Activated CD4-positive, alpha-beta memory T cell treated with anti-CD3 and anti-CD28 coated beads for 36 hours (primary cell): ENCODE measurements around the gene ELOA. TPM values are rescaled to one million over a fixed set of nuclear protein-coding genes. Genes with fewer than 3 reads are reported as not detected.
"Not testable (repeated sequence)": the region's sequence is repeated elsewhere in the genome, so short reads cannot be mapped to it uniquely, and the experiment has no call there.

Experiments
- CTCF ChIA-PET: fragments of 350-600 bp; sonication (Branson Sonifier 250); formaldehyde crosslinking; loops from one replicate; lab custom pipeline; 2021; ENCODE audit warnings: antibody characterized with exemption, inconsistent platforms; lab: Charles Lee
- POLR2A ChIA-PET: fragments of 350-600 bp; sonication (Branson Sonifier 250); formaldehyde crosslinking; loops from one replicate; lab custom pipeline; 2021; ENCODE audit warnings: antibody characterized with exemption; lab: Charles Lee
- DNase-seq: peaks from one replicate; pipeline ENCODE4 v3.0.0-alpha.2; 2020
- H3K27ac Mint-ChIP-seq: one replicate; pipeline ENCODE4 v1.8.0; 2021; ENCODE audit warnings: mixed read lengths
- H3K27me3 Mint-ChIP-seq: one replicate; pipeline ENCODE4 v1.8.0; 2021; ENCODE audit warnings: mixed read lengths
- H3K36me3 Mint-ChIP-seq: one replicate; pipeline ENCODE4 v1.8.0; 2021; ENCODE audit warnings: mixed read lengths
- H3K4me1 Mint-ChIP-seq: one replicate; pipeline ENCODE4 v1.8.0; 2021; ENCODE audit warnings: low read depth, mixed read lengths
- H3K4me3 Mint-ChIP-seq: one replicate; pipeline ENCODE4 v1.8.0; 2021; ENCODE audit warnings: mild to moderate bottlenecking, mixed read lengths
- H3K9me3 Mint-ChIP-seq: one replicate; pipeline ENCODE4 v1.8.0; 2021; ENCODE audit warnings: mixed read lengths
- intact Hi-C: fragments of 100-400 bp; cut with micrococcal nuclease; formaldehyde crosslinking; loops from one replicate; pipeline ENCODE4 v1.15.1; 2023
- total RNA-seq, 2 experiments: library from RNA; stranded (reverse); gene quantifications; one replicate each; pipeline ENCODE4 v1.2.3, GENCODE V29; 2021

ELOA gene
- total RNA-seq, 2 experiments from 2014 or later: 28.1 to 30.4 TPM

- ChIA-PET CTCF (interaction anchor here (0.7 to 5.9 kb wide), 5 partner anchors 9 to 22 kb away, joined by 3 to 30 read pairs (median 4); partner anchors contain the start of gene PITHD1), POLR2A (interaction anchor here (1.1 to 6.9 kb wide), 3 partner anchors 10 to 21 kb away, joined by 3 to 40 read pairs (median 4); partner anchors contain the start of gene PITHD1)
- intact Hi-C loops: no loop called here
- no peaks in the 10 kb centered on the region for H3K9me3 Mint-ChIP-seq
- H3K36me3 Mint-ChIP-seq: peaks cover 30% of the 10 kb centered on the region
- DNase-seq: no peak
- H3K27me3 Mint-ChIP-seq: no peaks in the 10 kb centered on the region
- no peak overlapping the region for H3K4me3 Mint-ChIP-seq
- H3K4me1 Mint-ChIP-seq: peaks cover 29% of the 10 kb centered on the region
- no peak overlapping the region for H3K27ac Mint-ChIP-seq
Measured at GRCh38 chr1:23788695-23789094, 45.4 kb downstream of the ELOA start.

GRCh38 chr1:23790696-23791515 is 47.6 kb downstream of the ELOA start, which contains the start of gene LYPLA2:
Gene LYPLA2, plus strand, starts transcription at chr1:23791145. Its CDS starts 1,538 bp downstream, at chr1:23792683.
- Mint-ChIP-seq H3K4me1 (peaks cover 29% of the 10 kb centered on the region), H3K36me3 (peaks cover 23% of the 10 kb centered on the region), H3K9me3 (no peaks in the 10 kb centered on the region), H3K4me3 (peak within 1 kb of the TSS; percentile 98), H3K27me3 (no peaks in the 10 kb centered on the region), H3K27ac (peak within 1 kb of the TSS; percentile 89)
- peak; percentile 93 for DNase-seq
- POLR2A ChIA-PET: interaction anchor here (2.7 to 6.9 kb wide), 2 partner anchors 9 to 12 kb away, joined by 20 to 40 read pairs; partner anchors contain the start of genes GALE and PITHD1
- intact Hi-C loops: loop anchor here (1.0 kb wide), 2 partner anchors 9 to 13 kb away; partner anchors contain the start of genes GALE and PITHD1
- CTCF ChIA-PET: interaction anchor here (0.6 to 5.9 kb wide), 4 partner anchors 11 to 20 kb away, joined by 3 to 30 read pairs (median 7); no protein-coding TSS in a partner anchor

GRCh38 chr1:23791516-23792047 is 48.3 kb downstream of the ELOA start:
- H3K4me3 Mint-ChIP-seq: peak overlapping the region; percentile 98
- no peaks in the 10 kb centered on the region for H3K9me3 Mint-ChIP-seq
- intact Hi-C loops: loop anchor here (1.0 kb wide), 2 partner anchors 9 to 13 kb away; partner anchors contain the start of genes GALE and PITHD1
- ChIA-PET CTCF (interaction anchor here (0.9 to 5.9 kb wide), 4 partner anchors 9 to 20 kb away, joined by 3 to 30 read pairs (median 7); partner anchors contain the start of gene GALE), POLR2A (interaction anchor here (2.7 to 6.9 kb wide), 2 partner anchors 9 to 13 kb away, joined by 20 to 40 read pairs; partner anchors contain the start of genes GALE and PITHD1)
- peak; percentile 57 for DNase-seq
- H3K4me1 Mint-ChIP-seq: peaks cover 29% of the 10 kb centered on the region
- no peaks in the 10 kb centered on the region for H3K27me3 Mint-ChIP-seq
- H3K27ac Mint-ChIP-seq: peak overlapping the region; percentile 89
- H3K36me3 Mint-ChIP-seq: peaks cover 20% of the 10 kb centered on the region

GRCh38 chr1:23792151-23792945 is 49.1 kb downstream of the ELOA start:
- POLR2A ChIA-PET: interaction anchor here (2.7 to 6.9 kb wide), 2 partner anchors 8 to 13 kb away, joined by 20 to 40 read pairs; partner anchors contain the start of genes GALE and PITHD1
- Mint-ChIP-seq H3K27ac (peak overlapping the region; percentile 89), H3K27me3 (no peaks in the 10 kb centered on the region), H3K36me3 (peaks cover 15% of the 10 kb centered on the region), H3K9me3 (no peaks in the 10 kb centered on the region), H3K4me1 (peaks cover 29% of the 10 kb centered on the region), H3K4me3 (peak overlapping the region; percentile 98)
- intact Hi-C loops: no loop called here
- no peak for DNase-seq
- CTCF ChIA-PET: interaction anchor here (0.9 to 5.9 kb wide), 4 partner anchors 9 to 21 kb away, joined by 3 to 30 read pairs (median 7); partner anchors contain the start of gene GALE

- H3K27ac Mint-ChIP-seq: peak overlapping the region; percentile 8
- ChIA-PET CTCF (no interaction called here), POLR2A (interaction anchor here (0.5 to 6.9 kb wide), 3 partner anchors 14 to 171 kb away, joined by 3 to 40 read pairs (median 4); partner anchors contain the start of gene PITHD1)
- no peak overlapping the region for H3K4me3 Mint-ChIP-seq
- H3K4me1 Mint-ChIP-seq: peaks cover 29% of the 10 kb centered on the region
- H3K27me3 Mint-ChIP-seq: no peaks in the 10 kb centered on the region
- H3K9me3 Mint-ChIP-seq: no peaks in the 10 kb centered on the region
- intact Hi-C loops: no loop called here
- peaks cover 15% of the 10 kb centered on the region for H3K36me3 Mint-ChIP-seq
- peak; percentile 44 for DNase-seq
Measured at GRCh38 chr1:23793018-23793781, 49.9 kb downstream of the ELOA start.

- ChIA-PET CTCF (no interaction called here), POLR2A (interaction anchor here (0.5 to 6.9 kb wide), 3 partner anchors 15 to 172 kb away, joined by 3 to 40 read pairs (median 4); partner anchors contain the start of gene PITHD1)
- no peak for DNase-seq
- no peaks in the 10 kb centered on the region for H3K9me3 Mint-ChIP-seq
- no peak overlapping the region for H3K4me3 Mint-ChIP-seq
- H3K27ac Mint-ChIP-seq: no peak overlapping the region
- intact Hi-C loops: no loop called here
- H3K36me3 Mint-ChIP-seq: peaks cover 18% of the 10 kb centered on the region
- no peaks in the 10 kb centered on the region for H3K27me3 Mint-ChIP-seq
- peaks cover 31% of the 10 kb centered on the region for H3K4me1 Mint-ChIP-seq
Measured at GRCh38 chr1:23793861-23794731, 50.8 kb downstream of the ELOA start.

- intact Hi-C loops, H3K27me3 Mint-ChIP-seq, POLR2A ChIA-PET, H3K9me3 Mint-ChIP-seq, CTCF ChIA-PET, DNase-seq, H3K4me3 Mint-ChIP-seq, H3K27ac Mint-ChIP-seq: not testable (repeated sequence)
- H3K4me1 Mint-ChIP-seq: peaks cover 37% of the 10 kb centered on the region
- H3K36me3 Mint-ChIP-seq: peaks cover 20% of the 10 kb centered on the region
Measured at GRCh38 chr1:23794732-23795182, 51.5 kb downstream of the ELOA start.

- POLR2A ChIA-PET: no interaction called here
- no peak for DNase-seq
- Mint-ChIP-seq H3K9me3 (no peaks in the 10 kb centered on the region), H3K27ac (no peak overlapping the region), H3K36me3 (peaks cover 21% of the 10 kb centered on the region), H3K4me1 (peaks cover 29% of the 10 kb centered on the region), H3K4me3 (no peak overlapping the region), H3K27me3 (no peaks in the 10 kb centered on the region)
- intact Hi-C loops: no loop called here
- CTCF ChIA-PET: no interaction called here
Measured at GRCh38 chr1:23795676-23796465, 52.6 kb downstream of the ELOA start.

GRCh38 chr1:23796466-23797271 is 53.4 kb downstream of the ELOA start:
- DNase-seq: no peak
- H3K36me3 Mint-ChIP-seq: peaks cover 21% of the 10 kb centered on the region
- H3K27me3 Mint-ChIP-seq: no peaks in the 10 kb centered on the region
- H3K9me3 Mint-ChIP-seq: no peaks in the 10 kb centered on the region
- intact Hi-C loops: no loop called here
- H3K4me3 Mint-ChIP-seq: no peak overlapping the region
- ChIA-PET CTCF (interaction anchor here (6.5 kb wide), 1 partner anchor 26 kb away, joined by 38 read pairs; no protein-coding TSS in a partner anchor), POLR2A (no interaction called here)
- H3K4me1 Mint-ChIP-seq: peaks cover 27% of the 10 kb centered on the region
- H3K27ac Mint-ChIP-seq: no peak overlapping the region
